ENCODE data around the gene BPIFB6.

The BPIFB6 gene

DNA sequence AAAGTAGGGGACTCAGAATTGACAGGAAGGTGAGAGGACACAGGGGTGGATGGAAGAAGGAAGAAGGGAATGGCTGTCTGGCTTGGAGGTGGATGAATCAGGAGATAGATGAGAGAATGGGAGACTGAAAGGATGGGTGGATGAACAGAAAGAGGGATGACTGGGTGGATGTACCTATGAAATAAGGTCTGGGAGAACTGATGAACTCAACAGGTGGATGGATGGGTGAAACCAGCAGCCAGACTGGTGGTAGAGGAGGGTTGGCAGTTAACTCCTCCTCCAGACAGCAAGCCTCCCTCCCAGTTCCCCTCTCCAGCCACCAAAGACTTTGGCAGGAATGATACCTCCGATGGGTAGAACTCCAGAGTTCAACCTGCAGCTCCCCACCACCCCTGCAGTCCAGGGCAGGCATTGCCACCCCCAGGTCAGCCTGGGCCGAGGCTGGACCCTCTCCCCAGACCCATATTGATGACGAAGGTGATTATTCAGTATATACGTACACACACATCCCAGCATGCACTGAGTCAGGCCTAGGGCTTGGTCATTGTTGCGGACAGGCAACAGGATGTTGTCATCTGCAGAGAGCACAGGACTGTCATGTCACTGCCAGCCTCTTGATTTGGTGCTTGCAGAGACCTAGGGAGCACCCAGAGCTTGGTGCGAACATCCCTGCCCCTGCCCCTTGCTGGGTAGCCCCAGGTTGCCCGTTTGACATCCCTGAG, 29.2 kb upstream of the BPIFB6 start:
- DNase-seq = no peak

DNA sequence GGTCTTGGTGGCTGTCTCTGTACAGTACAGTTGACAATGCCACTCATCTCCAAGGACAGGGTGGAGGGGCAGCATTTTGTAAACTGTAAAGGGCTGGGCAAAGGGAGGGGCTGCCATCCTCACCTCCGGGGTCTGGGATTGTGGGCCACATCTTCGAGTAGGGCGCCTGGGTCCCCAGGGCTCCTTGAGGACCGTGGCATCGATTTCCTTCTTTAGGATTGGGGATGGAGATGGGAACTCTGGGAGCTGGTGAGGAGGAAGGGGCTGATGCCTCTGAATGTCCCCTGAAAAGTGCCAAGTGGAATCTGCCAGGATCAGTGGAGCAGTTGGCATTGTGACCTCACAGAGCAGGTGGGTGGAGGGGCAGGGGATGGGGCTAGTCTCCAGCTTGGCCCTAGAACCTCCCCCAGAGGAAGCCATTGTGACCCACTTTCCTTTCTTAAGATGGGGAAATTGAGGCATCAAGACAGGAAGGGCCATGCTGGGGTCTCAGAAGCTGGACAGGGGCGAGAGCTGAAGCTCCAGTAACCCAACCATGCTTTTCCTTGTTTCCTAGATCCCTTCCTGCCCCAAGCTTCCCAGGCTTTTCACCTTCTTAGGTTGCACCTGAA, 27.2 kb upstream of the BPIFB6 start, which contains the start of gene SUN5:
Gene SUN5, minus strand, starts transcription at position 293 of the 611 bp plus-strand sequence. Its CDS starts 93 bp downstream, at position 200.
- no peak for DNase-seq

DNA sequence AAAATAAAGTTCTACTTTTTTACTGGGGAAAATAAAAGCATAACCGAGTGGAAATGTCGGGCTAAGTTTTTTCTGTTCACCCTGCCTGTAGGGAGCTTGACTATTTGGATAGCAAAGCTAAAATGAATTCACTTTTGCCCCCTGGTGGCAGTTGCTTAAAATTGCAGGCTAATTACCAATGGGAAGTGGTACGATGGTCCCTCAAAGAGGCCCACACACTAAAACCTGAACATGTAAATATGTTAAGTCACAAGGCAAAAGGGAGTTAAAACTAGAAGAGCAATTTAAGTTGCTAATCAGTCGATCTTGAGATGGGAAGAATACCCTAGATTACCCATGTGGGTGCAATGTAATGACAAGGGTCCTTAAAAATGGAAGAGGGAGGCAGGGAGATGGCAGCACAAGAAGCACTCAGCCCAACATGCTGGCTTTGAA, 26.3 kb upstream of the BPIFB6 start:
- DNase-seq = no peak

DNA sequence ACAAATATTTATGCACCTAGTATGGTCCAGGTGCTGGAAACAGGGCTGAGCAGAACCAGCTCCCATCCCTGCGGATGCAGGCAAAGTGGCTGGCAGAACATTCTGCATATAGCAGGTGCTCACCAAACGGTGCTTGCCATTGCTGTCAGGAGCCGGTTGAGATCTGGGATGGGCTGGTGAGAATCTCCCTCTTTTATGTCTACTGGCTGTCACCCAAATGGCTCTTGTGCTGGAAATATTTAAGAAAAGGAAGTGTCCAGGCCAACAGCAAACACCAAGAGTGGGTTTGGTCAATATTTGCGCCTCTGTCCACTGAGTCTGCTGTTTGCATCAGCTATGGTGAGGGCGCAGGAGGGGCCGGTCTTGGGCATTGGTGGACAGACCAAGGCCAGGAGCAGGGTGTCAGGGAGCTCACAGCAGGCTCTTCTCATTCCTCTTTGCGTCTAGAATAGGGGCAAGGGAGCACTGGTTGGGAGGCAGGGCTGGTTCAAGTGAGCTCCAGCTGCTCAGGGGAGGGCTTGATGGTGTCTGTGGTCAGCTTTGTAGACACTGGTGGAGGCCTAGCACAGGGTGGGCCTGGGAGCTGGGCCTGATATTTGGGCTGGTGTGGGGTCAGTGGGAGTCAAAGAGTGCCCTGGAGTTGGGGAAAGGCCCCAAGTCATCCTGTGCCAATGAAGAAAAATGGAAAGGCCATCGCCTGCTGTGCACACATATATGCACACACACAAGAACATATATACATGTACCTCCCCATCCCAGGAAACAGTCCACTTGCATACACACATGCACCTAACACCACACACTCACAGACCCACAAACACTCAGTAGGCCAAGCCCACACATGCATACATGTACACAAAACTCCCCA, 25.3 kb upstream of the BPIFB6 start:
- DNase-seq = no peak

DNA sequence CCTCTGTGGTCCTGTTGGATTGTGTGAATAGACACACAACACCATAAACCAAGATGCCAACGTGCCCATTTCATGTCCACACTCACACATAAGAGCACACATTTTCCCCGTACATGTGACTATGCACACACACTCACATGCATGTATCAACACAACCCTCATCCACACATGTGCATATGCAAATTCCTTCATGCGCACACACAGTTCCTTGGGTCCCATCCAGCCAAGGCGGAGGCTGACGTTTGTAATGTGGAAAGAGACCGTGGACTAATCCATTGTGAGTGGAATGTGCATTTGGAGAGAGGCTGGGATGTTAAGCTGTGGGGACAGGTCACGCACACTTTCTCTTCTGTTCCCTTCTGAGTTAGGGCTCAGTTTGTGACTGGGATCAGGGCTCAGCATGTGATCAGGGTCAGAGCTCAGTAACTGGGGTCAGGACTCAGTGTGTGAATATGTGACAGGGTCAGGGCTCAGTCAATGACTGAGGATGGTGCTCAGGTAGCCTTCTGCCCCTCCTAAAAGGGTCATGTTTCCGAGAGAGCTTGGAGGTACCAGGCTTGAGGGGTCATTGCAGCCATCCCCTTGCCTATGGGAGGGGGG, 24.6 kb upstream of the BPIFB6 start:
- no peak for DNase-seq

DNA sequence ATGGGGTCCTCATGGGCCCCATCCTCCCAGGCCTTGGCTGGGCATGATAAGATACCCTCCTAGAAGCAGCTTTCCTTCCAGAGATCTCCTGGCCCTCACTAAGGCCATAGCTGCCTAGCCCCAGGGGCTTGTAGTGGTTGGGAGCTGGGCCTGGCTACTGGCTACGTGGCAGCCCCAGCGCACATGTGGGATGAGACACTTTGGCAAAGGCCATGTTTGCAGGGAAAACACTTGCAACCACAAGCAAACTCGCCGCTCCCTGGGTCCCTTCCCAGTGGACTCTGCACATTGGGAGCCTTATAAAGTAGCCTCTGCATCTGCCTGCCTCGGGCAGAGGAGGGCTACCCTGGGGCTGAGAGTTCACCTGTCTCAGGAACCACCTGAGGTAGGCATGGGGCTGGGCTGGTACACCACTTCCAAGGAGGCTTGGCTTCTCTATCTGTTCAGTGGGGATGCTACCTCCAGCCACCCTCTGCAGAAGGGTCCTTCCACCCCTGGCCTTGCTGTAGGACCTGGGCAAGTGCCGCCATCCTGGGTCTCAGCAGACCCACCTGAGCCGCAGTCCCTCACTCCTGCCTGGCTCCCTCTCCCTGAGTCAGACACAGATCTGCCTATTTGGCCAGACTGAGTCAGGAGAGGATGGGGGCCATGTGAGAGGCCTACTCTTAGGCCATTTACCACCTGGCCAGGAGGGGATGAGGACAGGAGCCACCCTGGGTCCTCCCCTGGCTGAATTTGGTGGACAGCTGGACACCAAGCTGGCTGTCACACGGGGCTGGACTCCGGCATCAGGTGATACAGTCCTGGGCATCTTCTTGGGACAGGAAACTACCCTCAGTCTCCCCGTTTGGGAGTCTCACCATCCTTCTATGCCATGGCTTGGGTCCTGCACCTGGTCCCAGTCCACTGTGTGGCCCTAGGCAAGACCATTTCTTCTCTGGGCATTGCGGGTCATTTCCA, 23.8 kb upstream of the BPIFB6 start, which contains the start of gene BPIFB2:
Gene BPIFB2, plus strand, starts transcription at position 329 of the 960 bp plus-strand sequence. CDS start 871 bp downstream, outside the sequence.
- DNase-seq = no peak

DNA sequence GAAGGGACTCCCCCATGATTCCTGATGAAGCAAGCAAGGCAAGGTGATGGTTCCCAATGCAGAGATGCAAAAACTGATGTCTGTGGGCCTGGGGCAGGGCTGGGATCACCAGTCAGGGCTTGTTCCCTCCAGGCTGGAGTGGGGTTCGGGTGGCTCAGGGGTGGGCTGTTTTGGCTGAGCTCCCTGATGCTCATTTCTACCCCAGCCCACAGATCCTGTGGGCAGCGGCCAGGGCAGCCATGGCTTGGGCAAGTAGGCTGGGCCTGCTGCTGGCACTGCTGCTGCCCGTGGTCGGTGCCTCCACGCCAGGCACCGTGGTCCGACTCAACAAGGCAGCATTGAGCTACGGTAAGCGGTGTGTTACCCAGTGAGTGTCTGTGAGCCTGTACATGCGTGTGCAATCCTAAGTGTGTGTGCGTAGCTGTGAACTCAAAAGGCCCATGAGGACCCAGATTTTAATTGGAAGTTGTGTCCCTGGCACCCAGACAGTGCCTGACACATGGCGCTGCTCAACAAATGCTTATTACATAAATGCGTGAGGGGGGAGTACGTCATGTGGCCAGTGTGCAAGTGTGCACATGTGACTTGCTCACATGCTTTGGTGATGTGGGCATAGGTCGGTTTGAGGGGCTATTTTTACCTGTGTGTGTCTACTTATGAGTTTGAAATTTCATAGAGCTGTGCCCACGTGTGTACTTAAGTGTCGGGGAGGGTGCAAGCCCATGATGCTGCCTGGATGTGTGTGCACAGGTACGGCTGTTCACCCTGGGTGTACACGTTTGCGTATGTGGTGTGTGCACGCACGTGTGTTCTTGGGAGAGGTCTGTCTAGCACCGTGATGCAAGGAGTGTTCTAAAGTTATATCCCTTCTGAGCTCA, 22.9 kb upstream of the BPIFB6 start:
- no peak for DNase-seq

DNA sequence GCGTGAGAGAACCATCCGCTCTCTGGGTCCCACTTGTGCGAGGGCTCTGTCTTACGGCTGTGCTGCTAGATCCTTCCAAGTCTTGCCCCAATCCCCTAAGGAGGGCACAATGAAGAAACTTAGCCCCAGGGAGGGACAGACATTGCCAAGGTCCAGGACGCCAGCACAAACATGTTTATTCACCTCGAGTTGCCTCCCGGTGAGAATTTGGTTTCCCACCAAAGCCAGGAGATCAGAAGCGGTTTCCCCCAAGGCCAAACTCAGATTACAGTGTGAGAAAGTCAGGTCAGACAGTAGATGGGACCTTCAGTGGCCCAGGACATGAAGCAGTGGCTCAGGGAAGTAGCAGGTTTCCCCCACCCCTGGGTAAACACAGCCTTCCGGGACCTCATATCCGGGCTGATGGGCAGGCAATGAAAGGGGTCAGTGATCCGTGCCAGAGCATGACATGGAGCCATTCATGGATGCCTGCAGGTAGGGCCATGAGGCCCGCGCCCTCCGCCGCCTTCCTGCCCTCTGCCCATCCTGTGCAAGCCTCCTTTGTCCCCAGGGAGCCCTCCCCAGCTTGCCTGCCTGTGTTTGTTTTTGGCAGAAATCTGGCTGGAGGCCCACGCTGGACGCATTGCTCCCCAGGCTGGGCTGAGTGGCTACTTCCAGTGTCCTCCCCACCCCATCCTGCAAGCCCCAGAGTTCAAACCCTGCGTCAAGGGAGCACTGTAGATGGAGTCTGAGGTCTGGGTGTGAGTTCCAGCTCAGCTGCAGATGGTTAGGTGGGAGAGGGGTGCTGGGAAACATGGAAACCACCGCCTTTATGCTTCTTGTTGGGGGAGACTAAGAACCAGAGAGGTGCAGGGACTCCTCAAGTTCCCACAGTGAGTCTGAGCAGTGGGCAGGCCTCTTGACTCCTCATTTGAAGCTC, 22.0 kb upstream of the BPIFB6 start:
- no peak for DNase-seq

DNA sequence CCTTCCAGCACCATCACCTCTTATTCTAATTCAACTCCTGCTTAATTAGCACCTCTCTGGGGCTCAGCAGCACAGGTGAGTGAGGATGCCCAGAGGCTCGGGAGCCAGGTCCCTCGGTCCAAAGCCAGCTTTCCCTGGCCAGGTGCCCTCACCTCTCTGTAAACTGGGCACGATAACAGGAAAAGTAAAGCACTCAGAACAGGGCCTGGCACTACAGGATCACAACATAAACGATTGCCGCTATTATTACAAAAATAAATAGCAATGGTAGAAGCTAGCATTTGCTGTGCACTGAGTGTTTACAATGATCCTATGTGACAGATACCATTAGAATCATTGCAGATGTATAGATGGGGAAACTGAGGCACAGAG, 21.3 kb upstream of the BPIFB6 start:
- no peak for DNase-seq

DNA sequence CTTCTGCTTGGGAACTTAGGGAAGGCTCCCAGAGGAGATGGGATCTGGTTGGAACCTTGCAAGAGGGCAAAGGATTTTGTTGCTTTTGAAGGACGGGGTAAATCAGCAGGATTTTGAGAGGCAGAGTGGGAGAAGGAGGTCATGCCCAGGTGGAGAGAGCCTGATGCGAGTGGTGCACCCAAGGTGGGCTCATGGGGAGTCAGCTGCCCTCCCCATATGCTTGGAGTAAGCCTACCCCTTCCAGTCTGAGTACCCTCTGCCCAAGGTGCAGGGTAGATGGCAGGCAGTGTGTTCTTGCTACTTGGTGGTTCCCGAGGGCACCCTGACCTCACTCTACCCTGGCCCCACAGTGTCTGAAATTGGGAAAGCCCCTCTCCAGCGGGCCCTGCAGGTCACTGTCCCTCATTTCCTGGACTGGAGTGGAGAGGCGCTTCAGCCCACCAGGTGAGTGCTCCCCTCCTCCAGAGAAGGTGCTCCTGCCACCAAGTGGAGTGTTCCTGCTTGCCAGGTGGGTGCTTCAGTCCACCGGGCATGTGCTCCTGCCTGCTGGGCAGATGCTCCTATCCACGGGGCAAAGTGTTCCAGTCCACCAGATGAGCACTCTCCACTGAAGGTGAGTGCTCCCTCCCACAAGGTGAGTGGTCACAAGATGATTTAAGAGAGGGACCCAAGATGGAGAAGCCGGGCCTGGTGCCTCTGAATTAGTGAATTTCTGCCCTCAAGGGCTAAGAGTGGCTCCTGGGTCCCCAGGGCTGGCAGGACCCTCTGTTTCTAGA, 20.6 kb upstream of the BPIFB6 start:
- DNase-seq = no peak

DNA sequence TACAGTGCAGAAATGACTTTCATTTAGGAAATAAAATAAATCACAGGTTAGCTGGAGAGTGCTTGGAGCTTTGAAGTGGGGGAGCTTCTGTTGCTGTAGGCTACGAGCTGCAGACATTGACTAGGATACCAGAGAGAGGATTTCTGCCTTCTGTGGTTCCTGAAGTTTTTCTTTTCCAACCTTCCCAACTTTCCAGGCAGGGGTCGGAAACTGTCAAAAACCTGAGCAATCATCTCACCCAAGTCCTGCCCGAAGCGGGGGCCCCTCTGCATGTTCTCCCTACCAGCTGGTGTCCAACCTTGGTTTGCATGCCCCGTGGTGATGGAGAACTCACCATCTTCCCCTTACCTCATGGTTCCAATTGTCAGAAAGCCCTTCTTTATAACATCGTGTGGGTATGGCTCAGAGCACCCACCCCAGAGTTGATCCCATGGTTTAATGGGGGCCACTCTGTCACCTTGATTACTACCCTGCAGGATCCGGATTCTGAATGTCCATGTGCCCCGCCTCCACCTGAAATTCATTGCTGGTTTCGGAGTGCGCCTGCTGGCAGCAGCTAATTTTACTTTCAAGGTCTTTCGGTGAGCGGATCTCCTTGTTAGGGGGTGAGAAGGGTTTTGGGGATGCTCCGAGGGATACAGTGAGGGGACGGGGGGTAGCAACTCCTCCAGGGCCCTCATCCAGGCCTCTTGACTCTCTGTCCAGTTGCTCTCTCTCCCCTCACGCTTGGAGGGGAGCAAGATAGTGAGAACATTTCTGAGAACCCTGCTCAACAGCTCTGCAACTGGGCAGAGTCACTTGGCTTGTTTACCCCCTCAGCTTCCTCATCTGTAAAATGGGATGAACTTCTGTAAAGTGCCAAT, 18.9 kb upstream of the BPIFB6 start:
- no peak for DNase-seq

DNA sequence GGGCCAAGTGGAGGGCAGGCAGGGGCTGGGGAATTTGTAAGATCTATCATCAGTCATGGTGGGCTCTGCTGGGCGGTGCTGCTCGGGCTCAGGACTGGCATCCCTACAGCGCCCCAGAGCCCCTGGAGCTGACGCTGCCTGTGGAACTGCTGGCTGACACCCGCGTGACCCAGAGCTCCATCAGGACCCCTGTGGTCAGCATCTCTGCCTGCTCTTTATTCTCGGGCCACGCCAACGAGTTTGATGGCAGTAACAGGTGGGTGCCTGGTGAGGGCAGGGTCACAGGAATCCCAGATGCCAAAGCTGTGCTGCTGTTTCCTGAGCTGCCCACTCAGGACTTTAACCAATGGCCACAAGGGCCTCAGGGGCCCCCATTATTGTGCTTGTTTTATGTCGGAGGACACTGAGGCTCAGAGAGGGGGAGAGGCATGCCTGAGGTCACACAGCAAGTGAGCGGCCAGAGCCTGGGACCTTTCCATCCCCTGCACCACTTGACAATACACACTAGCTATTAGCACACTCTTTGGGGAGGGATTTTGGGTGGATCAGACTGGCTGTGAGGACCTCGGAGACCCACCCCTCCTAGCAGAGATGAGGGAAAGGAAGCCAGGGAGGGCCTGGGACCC, 17.6 kb upstream of the BPIFB6 start:
- no peak for DNase-seq

DNA sequence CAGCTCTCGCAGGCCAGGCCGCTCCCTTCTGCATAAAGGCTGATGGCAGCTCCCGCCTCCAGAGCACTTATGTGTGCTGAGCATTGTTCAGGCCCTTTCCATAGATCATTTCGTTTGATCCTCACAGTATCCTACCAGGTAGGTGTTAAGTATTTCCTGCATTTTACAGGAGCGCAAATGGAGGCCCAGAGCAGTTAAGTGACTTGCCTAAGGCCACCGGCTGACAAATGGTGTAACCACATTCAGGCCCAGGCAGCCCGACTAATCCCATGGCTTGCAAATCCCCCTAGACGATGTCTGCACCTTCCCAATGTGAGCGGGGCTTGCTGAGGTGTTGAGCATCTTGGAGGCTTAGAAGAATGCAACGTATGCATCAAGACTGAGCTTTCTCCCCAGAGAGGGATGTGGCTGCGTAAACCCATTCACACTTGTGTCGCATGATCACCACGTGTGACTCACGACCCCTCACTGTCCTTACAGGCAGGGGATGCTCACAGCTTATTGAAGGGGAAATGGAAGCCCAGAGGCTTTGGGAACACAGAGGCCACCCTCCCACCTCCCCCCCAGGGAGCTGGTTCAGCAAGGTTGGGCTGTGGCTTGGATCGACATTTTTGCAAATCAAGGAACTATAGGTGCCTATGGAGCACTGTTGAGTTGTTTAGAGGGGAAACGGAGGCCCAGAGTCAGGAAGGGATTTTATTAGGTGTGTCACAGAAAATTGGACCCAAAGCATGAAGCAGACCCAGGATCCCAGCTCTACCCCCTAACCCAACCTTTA, 16.9 kb upstream of the BPIFB6 start:
- no peak for DNase-seq

DNA sequence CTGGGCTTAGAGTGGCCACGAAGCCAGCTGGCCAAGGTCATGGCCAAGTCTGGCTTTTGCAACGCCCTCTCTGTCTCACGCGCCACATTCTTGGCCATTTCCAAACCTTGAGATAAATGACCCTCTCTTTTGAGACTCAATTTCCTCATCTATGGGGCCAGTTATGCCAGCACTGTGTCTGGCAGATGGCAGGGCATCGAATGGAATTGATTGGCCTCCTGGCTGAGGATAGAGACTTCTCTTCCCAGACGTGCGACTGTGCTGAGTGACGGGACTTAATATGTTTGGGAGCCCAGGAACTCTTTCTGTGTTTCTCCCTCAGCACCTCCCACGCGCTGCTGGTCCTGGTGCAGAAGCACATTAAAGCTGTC, 16.3 kb upstream of the BPIFB6 start:
- DNase-seq = no peak

DNA sequence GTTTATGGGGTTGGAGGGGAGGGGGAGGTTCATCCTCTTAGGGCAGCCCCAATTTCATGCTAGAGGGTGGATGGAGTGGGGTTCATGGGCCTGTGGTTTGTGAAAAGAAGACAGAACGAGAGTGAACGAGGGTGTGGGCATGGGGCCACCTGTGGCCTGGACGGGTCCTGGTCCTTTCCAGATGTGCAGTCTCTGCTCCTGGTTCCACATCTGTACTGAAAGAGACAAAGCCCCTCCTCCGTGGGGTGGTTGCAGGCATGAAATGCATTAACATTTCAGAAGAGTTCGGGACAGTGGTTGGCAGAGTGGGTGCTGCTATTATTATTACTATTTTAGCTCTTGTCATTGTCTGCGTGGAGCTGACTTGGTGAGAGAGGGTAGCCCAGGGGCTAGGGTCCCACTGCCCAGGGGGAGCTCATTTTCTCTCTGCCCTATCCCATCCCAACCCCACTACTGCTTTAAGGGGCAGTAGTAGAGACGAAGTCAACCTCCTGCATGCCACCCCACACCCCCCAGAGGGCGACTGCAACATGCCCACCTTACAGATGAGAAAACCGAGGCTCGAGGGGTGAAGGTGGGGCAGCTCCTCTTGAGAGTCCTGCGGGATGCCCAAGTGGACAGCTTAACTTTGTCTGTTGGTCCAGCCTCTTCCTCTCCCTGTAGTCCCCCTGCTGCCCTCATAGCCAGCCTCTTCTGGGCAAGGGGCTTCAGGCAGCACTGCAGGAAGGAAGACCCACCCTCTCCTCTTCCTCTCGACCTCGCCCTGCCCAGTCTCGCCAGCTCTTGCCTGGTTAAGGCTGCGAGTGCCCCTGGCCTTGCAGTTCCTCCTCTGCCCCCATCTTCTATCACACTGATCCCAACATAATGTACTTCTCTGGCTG, 15.5 kb upstream of the BPIFB6 start:
- DNase-seq = no peak

Data from C1 segment of cervical spinal cord (tissue), 14 donors.